Measurements from ENCODE around the gene CTF1. TPM values are rescaled to one million over a fixed set of nuclear protein-coding genes. Genes with fewer than 3 reads are reported as not detected.

The CTF1 gene
- total and polyA plus RNA-seq, 10 of the 15 experiments (the other 5 are each of a cell fraction or from before 2014, with no cell fraction given) = 0.04 to 0.46 (median 0.11) TPM; not detected in 3

DNA sequence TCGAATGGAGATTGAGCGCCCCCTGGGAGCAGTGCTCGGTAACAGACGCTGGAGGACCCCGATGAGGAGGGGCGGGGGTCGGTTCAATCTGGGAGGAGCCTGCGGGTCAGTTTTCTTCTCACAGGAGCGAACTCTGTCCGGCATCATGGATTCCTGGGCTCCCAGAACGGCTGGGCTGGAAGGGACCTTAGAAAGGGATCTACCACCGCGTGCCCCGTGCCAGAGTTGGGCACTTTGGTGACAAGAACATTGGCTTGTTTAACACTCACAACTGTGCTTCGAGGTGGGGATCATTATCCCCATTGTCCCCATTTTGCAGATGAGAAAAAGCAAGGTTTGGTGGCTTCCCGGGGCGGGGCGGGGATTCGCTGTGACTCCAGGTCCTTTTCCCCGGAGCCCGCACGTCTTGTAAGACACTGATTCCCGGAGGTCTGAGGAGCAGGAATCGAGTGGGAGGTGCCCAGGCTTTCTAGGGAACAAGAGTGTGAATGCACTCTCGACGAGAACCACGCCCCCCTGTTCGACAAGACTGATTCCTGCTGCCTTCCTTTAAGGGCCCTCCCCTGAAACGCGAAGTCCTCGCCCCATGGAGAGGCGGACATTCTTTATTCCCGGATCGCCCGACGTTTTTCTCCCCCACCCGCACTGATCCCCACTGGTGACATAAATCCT is 25.5 kb downstream of the CTF1 start (continued):
- TF ChIP-seq, protein P1, sequence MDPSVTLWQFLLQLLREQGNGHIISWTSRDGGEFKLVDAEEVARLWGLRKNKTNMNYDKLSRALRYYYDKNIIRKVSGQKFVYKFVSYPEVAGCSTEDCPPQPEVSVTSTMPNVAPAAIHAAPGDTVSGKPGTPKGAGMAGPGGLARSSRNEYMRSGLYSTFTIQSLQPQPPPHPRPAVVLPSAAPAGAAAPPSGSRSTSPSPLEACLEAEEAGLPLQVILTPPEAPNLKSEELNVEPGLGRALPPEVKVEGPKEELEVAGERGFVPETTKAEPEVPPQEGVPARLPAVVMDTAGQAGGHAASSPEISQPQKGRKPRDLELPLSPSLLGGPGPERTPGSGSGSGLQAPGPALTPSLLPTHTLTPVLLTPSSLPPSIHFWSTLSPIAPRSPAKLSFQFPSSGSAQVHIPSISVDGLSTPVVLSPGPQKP (IDR thresholded peaks at IDR 0.05; ENCODE audit: low read depth, low read length) = no peak
- no peak for TF ChIP-seq PAX5 (IDR thresholded peaks at IDR 0.05; ENCODE audit: borderline replicate concordance, low read depth, low read length)
- no peak for TF ChIP-seq ZNF207 (IDR thresholded peaks at IDR 0.05; ENCODE audit: borderline replicate concordance)
- no peak for TF ChIP-seq EED (IDR thresholded peaks at IDR 0.05; ENCODE audit: low read depth)
- TF ChIP-seq RBBP5 (conservative IDR thresholded peaks at IDR 0.05) = no peak
- TF ChIP-seq ETV6 (conservative IDR thresholded peaks at IDR 0.05 in 1 of 2, IDR thresholded peaks at IDR 0.05 in 1 of 2; ENCODE audit: borderline replicate concordance in 1 of 2, low read depth in 1 of 2) = no peak
- TF ChIP-seq POLR2AphosphoS2 (IDR thresholded peaks at IDR 0.05; ENCODE audit: low read depth, low read length) = no peak
- no peak for TF ChIP-seq CREM (IDR thresholded peaks at IDR 0.05; ENCODE audit: low read depth)
- no peak for TF ChIP-seq RFX5 (IDR thresholded peaks at IDR 0.05; ENCODE audit: low read depth, low read length)
- TF ChIP-seq MTA2 (IDR thresholded peaks at IDR 0.05; ENCODE audit: low read depth) = no peak
- no peak for TF ChIP-seq NRF1 (conservative IDR thresholded peaks at IDR 0.05; ENCODE audit: low read depth, low read length)
- TF ChIP-seq BRCA1 (IDR thresholded peaks at IDR 0.05; ENCODE audit: low read depth, low read length) = no peak
- TF ChIP-seq HDAC6 (IDR thresholded peaks at IDR 0.05; ENCODE audit: unreplicated experiment) = no peak
- TF ChIP-seq RUNX3 (IDR thresholded peaks at IDR 0.05; ENCODE audit: low read length) = no peak
- no peak for TF ChIP-seq SMAD5 (IDR thresholded peaks at IDR 0.05; ENCODE audit: low read depth)
- TF ChIP-seq, protein P2, sequence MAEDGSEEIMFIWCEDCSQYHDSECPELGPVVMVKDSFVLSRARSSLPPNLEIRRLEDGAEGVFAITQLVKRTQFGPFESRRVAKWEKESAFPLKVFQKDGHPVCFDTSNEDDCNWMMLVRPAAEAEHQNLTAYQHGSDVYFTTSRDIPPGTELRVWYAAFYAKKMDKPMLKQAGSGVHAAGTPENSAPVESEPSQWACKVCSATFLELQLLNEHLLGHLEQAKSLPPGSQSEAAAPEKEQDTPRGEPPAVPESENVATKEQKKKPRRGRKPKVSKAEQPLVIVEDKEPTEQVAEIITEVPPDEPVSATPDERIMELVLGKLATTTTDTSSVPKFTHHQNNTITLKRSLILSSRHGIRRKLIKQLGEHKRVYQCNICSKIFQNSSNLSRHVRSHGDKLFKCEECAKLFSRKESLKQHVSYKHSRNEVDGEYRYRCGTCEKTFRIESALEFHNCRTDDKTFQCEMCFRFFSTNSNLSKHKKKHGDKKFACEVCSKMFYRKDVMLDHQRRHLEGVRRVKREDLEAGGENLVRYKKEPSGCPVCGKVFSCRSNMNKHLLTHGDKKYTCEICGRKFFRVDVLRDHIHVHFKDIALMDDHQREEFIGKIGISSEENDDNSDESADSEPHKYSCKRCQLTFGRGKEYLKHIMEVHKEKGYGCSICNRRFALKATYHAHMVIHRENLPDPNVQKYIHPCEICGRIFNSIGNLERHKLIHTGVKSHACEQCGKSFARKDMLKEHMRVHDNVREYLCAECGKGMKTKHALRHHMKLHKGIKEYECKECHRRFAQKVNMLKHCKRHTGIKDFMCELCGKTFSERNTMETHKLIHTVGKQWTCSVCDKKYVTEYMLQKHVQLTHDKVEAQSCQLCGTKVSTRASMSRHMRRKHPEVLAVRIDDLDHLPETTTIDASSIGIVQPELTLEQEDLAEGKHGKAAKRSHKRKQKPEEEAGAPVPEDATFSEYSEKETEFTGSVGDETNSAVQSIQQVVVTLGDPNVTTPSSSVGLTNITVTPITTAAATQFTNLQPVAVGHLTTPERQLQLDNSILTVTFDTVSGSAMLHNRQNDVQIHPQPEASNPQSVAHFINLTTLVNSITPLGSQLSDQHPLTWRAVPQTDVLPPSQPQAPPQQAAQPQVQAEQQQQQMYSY (CRISPR knock-in tag; IDR thresholded peaks at IDR 0.05) = no peak
- TF ChIP-seq RCOR1 (conservative IDR thresholded peaks at IDR 0.05; ENCODE audit: low read depth, low read length) = no peak
- TF ChIP-seq SREBF2 (IDR thresholded peaks at IDR 0.05; ENCODE audit: low read length) = no peak
- TF ChIP-seq STAT1 (conservative IDR thresholded peaks at IDR 0.05) = no peak
- TF ChIP-seq POLR2AphosphoS5 (IDR thresholded peaks at IDR 0.05; ENCODE audit: low read length) = no peak
- TF ChIP-seq NFXL1 (IDR thresholded peaks at IDR 0.05; ENCODE audit: borderline replicate concordance) = no peak
- TF ChIP-seq SPI1 (IDR thresholded peaks at IDR 0.05; ENCODE audit: borderline replicate concordance, insufficient read depth, low read depth, low read length) = no peak
- TF ChIP-seq MTA3 (IDR thresholded peaks at IDR 0.05; ENCODE audit: borderline replicate concordance, low read length) = no peak
- TF ChIP-seq HCFC1 (IDR thresholded peaks at IDR 0.05; ENCODE audit: low read length) = no peak
- TF ChIP-seq MLLT1 (IDR thresholded peaks at IDR 0.05) = peak; percentile 11

All from GM12878 (cell line).